Duodenal mucosa (tissue), 2 donors: Measurements from ENCODE around the gene RASAL2.
"Not testable (repeated sequence)": the region's sequence is repeated elsewhere in the genome, so short reads cannot be mapped to it uniquely, and the experiment has no call there.

ENCODE experiments used
- H3K27ac ChIP-seq: one replicate; pipeline ENCODE4 v1.7.0; 2013; ENCODE audit warnings: low read depth, low read length
- H3K27me3 ChIP-seq, 2 donors: one replicate each; pipeline ENCODE4 v1.7.0; 2013; ENCODE audit warnings: low read length in 2 of 2, control low read depth in 1 of 2; ENCODE audit not compliant: insufficient read depth in 2 of 2, control insufficient read depth in 1 of 2
- H3K36me3 ChIP-seq, 2 donors: one replicate each; pipeline ENCODE4 v1.7.0; 2013; ENCODE audit warnings: low read length in 2 of 2, control low read depth in 1 of 2; ENCODE audit not compliant: insufficient read depth in 2 of 2, control insufficient read depth in 1 of 2
- H3K4me1 ChIP-seq, 2 donors: one replicate each; pipeline ENCODE4 v1.7.0; 2013; ENCODE audit warnings: low read length in 2 of 2, control low read depth in 1 of 2; ENCODE audit not compliant: insufficient read depth in 2 of 2, control insufficient read depth in 1 of 2
- H3K4me3 ChIP-seq, 2 donors: one replicate each; pipeline ENCODE4 v1.7.0; 2013; ENCODE audit warnings: low read length in 2 of 2, low read depth in 1 of 2
- H3K9ac ChIP-seq, 2 donors: one replicate each; pipeline ENCODE4 v1.7.0; 2013; ENCODE audit warnings: low read length in 2 of 2, low read depth in 1 of 2
- H3K9me3 ChIP-seq, 2 donors: one replicate each; pipeline ENCODE4 v1.7.0; 2013; ENCODE audit warnings: low read length in 2 of 2, control low read depth in 1 of 2; ENCODE audit not compliant: control insufficient read depth in 1 of 2

Gene RASAL2

GRCh38 chr1:178109348-178110143, 15.6 kb downstream of the RASAL2 start:
- Histone ChIP-seq H3K4me3 (no peak overlapping the region), H3K4me1 (no peaks in the 10 kb centered on the region), H3K27me3 (no peaks in the 10 kb centered on the region), H3K9ac (no peak overlapping the region), H3K27ac (no peak overlapping the region), H3K36me3 (no peaks in the 10 kb centered on the region), H3K9me3 (no peaks in the 10 kb centered on the region)

GRCh38 chr1:178115260-178115659, 21.4 kb downstream of the RASAL2 start:
- Histone ChIP-seq H3K4me1 (no peaks in the 10 kb centered on the region), H3K27me3 (no peaks in the 10 kb centered on the region), H3K36me3 (no peaks in the 10 kb centered on the region), H3K27ac (no peak overlapping the region), H3K9ac (no peak overlapping the region), H3K9me3 (no peaks in the 10 kb centered on the region), H3K4me3 (no peak overlapping the region)

GRCh38 chr1:178118524-178118923, 24.6 kb downstream of the RASAL2 start:
- Histone ChIP-seq H3K4me3 (no peak overlapping the region), H3K4me1 (no peaks in the 10 kb centered on the region), H3K36me3 (no peaks in the 10 kb centered on the region), H3K9ac (no peak overlapping the region), H3K9me3 (no peaks in the 10 kb centered on the region), H3K27me3 (no peaks in the 10 kb centered on the region), H3K27ac (no peak overlapping the region)

GRCh38 chr1:178119628-178120027, 25.7 kb downstream of the RASAL2 start:
- Histone ChIP-seq H3K9ac (no peak overlapping the region), H3K27me3 (no peaks in the 10 kb centered on the region), H3K27ac (no peak overlapping the region), H3K36me3 (no peaks in the 10 kb centered on the region), H3K9me3 (no peaks in the 10 kb centered on the region), H3K4me1 (no peaks in the 10 kb centered on the region), H3K4me3 (no peak overlapping the region)

- H3K9me3 ChIP-seq: no peaks in the 10 kb centered on the region
- no peak overlapping the region for H3K4me3 ChIP-seq
- no peak overlapping the region for H3K27ac ChIP-seq
- H3K4me1 ChIP-seq: no peaks in the 10 kb centered on the region
- no peak overlapping the region for H3K9ac ChIP-seq
- H3K36me3 ChIP-seq: no peaks in the 10 kb centered on the region
- no peaks in the 10 kb centered on the region for H3K27me3 ChIP-seq
Observed at GRCh38 chr1:178120088-178120487, 26.2 kb downstream of the RASAL2 start.

GRCh38 chr1:178120520-178121052, 26.7 kb downstream of the RASAL2 start:
- H3K27me3 ChIP-seq, H3K9ac ChIP-seq, H3K27ac ChIP-seq, H3K4me1 ChIP-seq, H3K9me3 ChIP-seq, H3K4me3 ChIP-seq, H3K36me3 ChIP-seq: not testable (repeated sequence)

GRCh38 chr1:178121883-178122282, 28.0 kb downstream of the RASAL2 start:
- no peak overlapping the region for H3K27ac ChIP-seq
- H3K4me3 ChIP-seq: no peak overlapping the region
- no peak overlapping the region for H3K9ac ChIP-seq

GRCh38 chr1:178122283-178122682, 28.4 kb downstream of the RASAL2 start:
- Histone ChIP-seq H3K9me3 (no peaks in the 10 kb centered on the region), H3K4me3 (no peak overlapping the region), H3K9ac (no peak overlapping the region), H3K36me3 (no peaks in the 10 kb centered on the region), H3K4me1 (no peaks in the 10 kb centered on the region), H3K27me3 (no peaks in the 10 kb centered on the region), H3K27ac (no peak overlapping the region)

More at GRCh38 chr1:178121883-178122282, 28.0 kb downstream of the RASAL2 start:
- H3K4me1 ChIP-seq: no peaks in the 10 kb centered on the region
- no peaks in the 10 kb centered on the region for H3K27me3 ChIP-seq
- no peaks in the 10 kb centered on the region for H3K36me3 ChIP-seq
- H3K9me3 ChIP-seq: no peaks in the 10 kb centered on the region

- H3K36me3 ChIP-seq: no peaks in the 10 kb centered on the region
- no peaks in the 10 kb centered on the region for H3K9me3 ChIP-seq
- no peak overlapping the region for H3K4me3 ChIP-seq
- no peaks in the 10 kb centered on the region for H3K4me1 ChIP-seq
- no peak overlapping the region for H3K9ac ChIP-seq
- no peak overlapping the region for H3K27ac ChIP-seq
- H3K27me3 ChIP-seq: no peaks in the 10 kb centered on the region
Observed at GRCh38 chr1:178124115-178124514, 30.2 kb downstream of the RASAL2 start.

- H3K4me1 ChIP-seq: no peaks in the 10 kb centered on the region
- H3K36me3 ChIP-seq: no peaks in the 10 kb centered on the region
- H3K4me3 ChIP-seq: no peak overlapping the region
- no peak overlapping the region for H3K9ac ChIP-seq
- no peaks in the 10 kb centered on the region for H3K27me3 ChIP-seq
- no peak overlapping the region for H3K27ac ChIP-seq
- H3K9me3 ChIP-seq: no peaks in the 10 kb centered on the region
Observed at GRCh38 chr1:178126261-178126660, 32.4 kb downstream of the RASAL2 start.
